OCI-LY1 (cell line): ENCODE data around the gene CEP83.

Source experiments
- H2AFZ ChIP-seq: fragments of 200-600 bp; sonication (generic), shearing (Covaris generic); 2 replicates; pipeline ENCODE4 v1.6.0; 2014; ENCODE audit warnings: antibody characterized with exemption, mild to moderate bottlenecking, low read length
- H3F3A ChIP-seq: fragments of 200-600 bp; sonication (generic), shearing (Covaris generic); 2 replicates; pipeline ENCODE4 v1.6.0; 2014; ENCODE audit warnings: mild to moderate bottlenecking, antibody characterized with exemption, low read length, moderate library complexity; ENCODE audit not compliant: insufficient read depth
- H3K27ac ChIP-seq: fragments of 200-600 bp; sonication (generic); 2 replicates; pipeline ENCODE4 v1.5.1; 2014; ENCODE audit warnings: low read length, mixed run types, mild to moderate bottlenecking, low read depth; ENCODE audit not compliant: poor library complexity, severe bottlenecking
- H3K27me3 ChIP-seq: fragments of 200-600 bp; sonication (generic); 2 replicates; pipeline ENCODE4 v1.6.0; 2014; ENCODE audit warnings: antibody characterized with exemption, mild to moderate bottlenecking, low read length, moderate library complexity; ENCODE audit not compliant: insufficient read depth
- H3K36me3 ChIP-seq: fragments of 200-600 bp; sonication (generic); 2 replicates; pipeline ENCODE4 v1.6.1; 2014; ENCODE audit warnings: mild to moderate bottlenecking, antibody characterized with exemption, low read length, moderate library complexity, mixed read lengths; ENCODE audit not compliant: insufficient read depth
- H3K4me1 ChIP-seq: fragments of 200-600 bp; sonication (generic); 2 replicates; pipeline ENCODE4 v1.5.1; 2014; ENCODE audit warnings: mild to moderate bottlenecking, low read length, moderate library complexity; ENCODE audit not compliant: insufficient read depth, severe bottlenecking
- H3K4me2 ChIP-seq: fragments of 200-600 bp; sonication (generic), shearing (Covaris generic); 2 replicates; pipeline ENCODE4 v1.6.1; 2014; ENCODE audit warnings: low read length
- H3K4me3 ChIP-seq: fragments of 200-600 bp; sonication (generic); 2 replicates; pipeline ENCODE4 v1.5.1; 2014; ENCODE audit warnings: low read length, low read depth, mild to moderate bottlenecking, mixed read lengths; ENCODE audit not compliant: poor library complexity, severe bottlenecking
- H3K79me2 ChIP-seq: fragments of 200-600 bp; shearing (Covaris generic); 2 replicates; pipeline ENCODE4 v1.6.1; 2016; ENCODE audit warnings: mixed run types, low read length, mixed read lengths; ENCODE audit not compliant: insufficient read depth
- H3K9ac ChIP-seq: fragments of 200-600 bp; sonication (generic), shearing (Covaris generic); 2 replicates; pipeline ENCODE4 v1.6.1; 2014; ENCODE audit warnings: mild to moderate bottlenecking, low read length, mixed read lengths
- H3K9me2 ChIP-seq: fragments of 200-600 bp; sonication (generic), shearing (Covaris generic); 2 replicates; pipeline ENCODE4 v1.6.1; 2014; ENCODE audit warnings: low read depth, mild to moderate bottlenecking, low read length, mixed read lengths
- H3K9me3 ChIP-seq: fragments of 200-600 bp; shearing (Covaris generic); 2 replicates; pipeline ENCODE4 v1.6.1; 2014; ENCODE audit warnings: low read length, mixed read lengths
- H4K20me1 ChIP-seq: fragments of 200-600 bp; sonication (generic), shearing (Covaris generic); 2 replicates; pipeline ENCODE4 v1.6.0; 2016; ENCODE audit warnings: mild to moderate bottlenecking, low read length; ENCODE audit not compliant: insufficient read depth
- CTCF ChIP-seq: fragments of 200-600 bp; sonication (generic), shearing (Covaris generic); IDR thresholded peaks from 2 replicates; pipeline ENCODE4 v1.5.1; 2017; ENCODE audit warnings: mild to moderate bottlenecking, antibody characterized with exemption, low read length, moderate library complexity, mixed read lengths
- EZH2 ChIP-seq: fragments of 200-600 bp; sonication (generic), shearing (Covaris generic); IDR thresholded peaks from 2 replicates; pipeline ENCODE4 v1.8.0; 2017; ENCODE audit warnings: borderline replicate concordance, mixed run types, mild to moderate bottlenecking, antibody characterized with exemption, low read length, moderate library complexity, mixed read lengths

The CEP83 gene

GRCh38 chr12:94304566-94305061 lies 155.1 kb downstream of the CEP83 start:
- Histone ChIP-seq H3K9ac (no peak overlapping the region), H3K9me2 (no peaks in the 10 kb centered on the region), H3K79me2 (no peaks in the 10 kb centered on the region), H3K4me2 (no peak overlapping the region), H3K27me3 (no peaks in the 10 kb centered on the region), H3K36me3 (peaks cover 59% of the 10 kb centered on the region), H3K27ac (no peak overlapping the region), H3K4me3 (no peak overlapping the region), H3F3A (no peaks in the 10 kb centered on the region), H2AFZ (no peak overlapping the region), H3K4me1 (no peaks in the 10 kb centered on the region), H4K20me1 (no peaks in the 10 kb centered on the region), H3K9me3 (no peaks in the 10 kb centered on the region)
- no peak for TF ChIP-seq CTCF
- no peak for TF ChIP-seq EZH2

GRCh38 chr12:94304012-94304411 lies 155.7 kb downstream of the CEP83 start:
- no peaks in the 10 kb centered on the region for H3K9me3 ChIP-seq
- no peak overlapping the region for H3K4me2 ChIP-seq
- H2AFZ ChIP-seq: no peak overlapping the region
- H3K27me3 ChIP-seq: no peaks in the 10 kb centered on the region
- H3K9ac ChIP-seq: no peak overlapping the region
- no peak overlapping the region for H3K4me3 ChIP-seq
- H3K4me1 ChIP-seq: no peaks in the 10 kb centered on the region
- H3K27ac ChIP-seq: no peak overlapping the region
- no peaks in the 10 kb centered on the region for H3F3A ChIP-seq
- peaks cover 53% of the 10 kb centered on the region for H3K36me3 ChIP-seq
- H4K20me1 ChIP-seq: no peaks in the 10 kb centered on the region
- no peaks in the 10 kb centered on the region for H3K79me2 ChIP-seq
- TF ChIP-seq EZH2 (no peak), CTCF (no peak)
- no peaks in the 10 kb centered on the region for H3K9me2 ChIP-seq

GRCh38 chr12:94299846-94300245 lies 159.8 kb downstream of the CEP83 start:
- H3K4me2 ChIP-seq: no peak overlapping the region
- peaks cover 20% of the 10 kb centered on the region; the same call in 1 of the 2 replicates for H3K36me3 ChIP-seq
- no peaks in the 10 kb centered on the region for H3K9me3 ChIP-seq
- H3K27me3 ChIP-seq: no peaks in the 10 kb centered on the region
- H3K4me3 ChIP-seq: no peak overlapping the region
- no peak overlapping the region for H3K27ac ChIP-seq
- TF ChIP-seq EZH2 (no peak), CTCF (no peak)
- H2AFZ ChIP-seq: no peak overlapping the region
- no peaks in the 10 kb centered on the region for H3K79me2 ChIP-seq
- H3F3A ChIP-seq: no peaks in the 10 kb centered on the region
- no peaks in the 10 kb centered on the region for H3K9me2 ChIP-seq
- no peak overlapping the region for H3K9ac ChIP-seq
- H4K20me1 ChIP-seq: no peaks in the 10 kb centered on the region
- peaks cover 7% of the 10 kb centered on the region for H3K4me1 ChIP-seq
